ENCODE results near the gene NOL3. TPM values are rescaled to one million over a fixed set of nuclear protein-coding genes. Genes with fewer than 3 reads are reported as not detected.

Gene NOL3
- total RNA-seq, 1 experiment from 2014 or later, result 5.6 TPM

DNA sequence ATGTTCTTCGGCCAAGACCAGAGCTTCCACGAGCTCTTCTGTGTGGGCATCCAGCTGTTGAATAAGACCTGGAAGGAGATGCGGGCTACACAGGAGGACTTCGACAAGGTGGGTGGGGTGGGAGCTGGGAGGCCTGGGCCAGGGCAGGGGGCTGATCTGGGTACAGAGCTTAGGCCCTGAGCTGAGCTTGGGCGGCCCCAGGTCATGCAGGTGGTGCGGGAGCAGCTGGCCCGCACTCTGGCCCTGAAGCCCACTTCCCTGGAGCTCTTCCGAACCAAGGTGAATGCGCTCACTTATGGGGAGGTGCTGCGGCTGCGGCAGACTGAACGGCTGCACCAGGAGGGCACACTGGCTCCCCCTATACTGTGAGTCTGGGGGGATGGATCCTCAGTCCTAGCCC, 32.1 kb downstream of the NOL3 start:
- H3K27me3 Mint-ChIP-seq (ENCODE audit: low read depth), result 0 out of 2 replicates have a peak, but pooled peaks cover 3% of the 10 kb centered on the region
- Histone ChIP-seq H3K79me2 (ENCODE audit: insufficient read depth, low read length) (no peaks in the 10 kb centered on the region), H4K8ac (replicated peaks; ENCODE audit: insufficient read length, low read depth, low read length) (no peak overlapping the region), H3K79me1 (ENCODE audit: insufficient read depth, low read depth, low read length, poor library complexity, severe bottlenecking) (no peaks in the 10 kb centered on the region), H3T11ph (ENCODE audit: low read length) (no peak overlapping the region), H3K18ac (ENCODE audit: insufficient read length, low read depth, low read length) (no peak overlapping the region), H3K14ac (ENCODE audit: insufficient read depth, low read length) (no peak overlapping the region), H2BK5ac (ENCODE audit: insufficient read length, low read length) (no peak overlapping the region), H3K4me1 (ENCODE audit: insufficient read depth, low read length) (no peaks in the 10 kb centered on the region), H4K5ac (ENCODE audit: insufficient read length, low read depth, low read length) (no peak overlapping the region), H3K27ac (ENCODE audit: insufficient read length, low read depth, low read length) (no peak overlapping the region), H3K56ac (ENCODE audit: insufficient read length, low read depth, low read length) (no peak overlapping the region), H2BK120ac (ENCODE audit: low read depth, low read length, poor library complexity, severe bottlenecking) (no peak overlapping the region), H2AK5ac (ENCODE audit: insufficient read length, low read length) (no peak overlapping the region), H2BK20ac (ENCODE audit: low read depth, low read length, poor library complexity, severe bottlenecking) (no peak overlapping the region), H3K9me3 (ENCODE audit: control insufficient read depth, low read depth, low read length) (no peaks in the 10 kb centered on the region), H2AFZ (ENCODE audit: low read length) (no peak overlapping the region), H3K23ac (ENCODE audit: insufficient read length, low read depth, low read length) (no peak overlapping the region), H2BK12ac (ENCODE audit: insufficient read length, low read depth, low read length) (no peak overlapping the region), H3K4ac (ENCODE audit: low read depth, low read length) (no peak overlapping the region), H3K23me2 (ENCODE audit: insufficient read length, low read depth, low read length, poor library complexity, severe bottlenecking) (no peaks in the 10 kb centered on the region), H4K20me1 (ENCODE audit: control insufficient read depth, insufficient read depth, insufficient read length) (no peaks in the 10 kb centered on the region), H2BK15ac (ENCODE audit: low read depth, low read length) (no peak overlapping the region), H3K9ac (ENCODE audit: extremely low read depth, insufficient read length, low read length) (no peak overlapping the region), H4K91ac (ENCODE audit: insufficient read length, low read depth, low read length) (no peak overlapping the region), H3K27me3 (ENCODE audit: insufficient read depth, low read length) (no peaks in the 10 kb centered on the region), H3K4me2 (ENCODE audit: insufficient read depth, insufficient read length, low read length) (no peak overlapping the region)
- DNase-seq, result no peak
- TF ChIP-seq, protein P1, sequence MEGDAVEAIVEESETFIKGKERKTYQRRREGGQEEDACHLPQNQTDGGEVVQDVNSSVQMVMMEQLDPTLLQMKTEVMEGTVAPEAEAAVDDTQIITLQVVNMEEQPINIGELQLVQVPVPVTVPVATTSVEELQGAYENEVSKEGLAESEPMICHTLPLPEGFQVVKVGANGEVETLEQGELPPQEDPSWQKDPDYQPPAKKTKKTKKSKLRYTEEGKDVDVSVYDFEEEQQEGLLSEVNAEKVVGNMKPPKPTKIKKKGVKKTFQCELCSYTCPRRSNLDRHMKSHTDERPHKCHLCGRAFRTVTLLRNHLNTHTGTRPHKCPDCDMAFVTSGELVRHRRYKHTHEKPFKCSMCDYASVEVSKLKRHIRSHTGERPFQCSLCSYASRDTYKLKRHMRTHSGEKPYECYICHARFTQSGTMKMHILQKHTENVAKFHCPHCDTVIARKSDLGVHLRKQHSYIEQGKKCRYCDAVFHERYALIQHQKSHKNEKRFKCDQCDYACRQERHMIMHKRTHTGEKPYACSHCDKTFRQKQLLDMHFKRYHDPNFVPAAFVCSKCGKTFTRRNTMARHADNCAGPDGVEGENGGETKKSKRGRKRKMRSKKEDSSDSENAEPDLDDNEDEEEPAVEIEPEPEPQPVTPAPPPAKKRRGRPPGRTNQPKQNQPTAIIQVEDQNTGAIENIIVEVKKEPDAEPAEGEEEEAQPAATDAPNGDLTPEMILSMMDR (conservative IDR thresholded peaks at IDR 0.05), result no peak
- H3K9me3 Mint-ChIP-seq, result no peaks in the 10 kb centered on the region
- no peak overlapping the region for H3K4me3 Mint-ChIP-seq
- H3K36me3 Mint-ChIP-seq (ENCODE audit: insufficient read depth in 1 of 3, low read depth in 3 of 3), result peaks cover 4 to 36% (median 11%) of the 10 kb centered on the region in 3 experiments; a peak in 5 of 7 replicates
- H3K27ac Mint-ChIP-seq, result no peak overlapping the region
- H3K4me1 Mint-ChIP-seq, result peaks cover 19 to 21% of the 10 kb centered on the region in 2 experiments
- no CpG with 5 or more reads among the region's 12 CpGs for WGBS (ENCODE audit: extremely low coverage, insufficient read length, low lambda C conversion rate)
